Kidney epithelial cell (primary cell): Measurements from ENCODE around the gene SLX9. TPM values are rescaled to one million over a fixed set of nuclear protein-coding genes. Genes with fewer than 3 reads are reported as not detected.

ENCODE experiments used
- DNase-seq: peaks from one replicate; pipeline ENCODE4 v3.0.0-alpha.2; 2010; ENCODE audit warnings: low read depth
- H3K27me3 ChIP-seq: 2 replicates; pipeline ENCODE4 v1.6.0; 2011; ENCODE audit warnings: low read length; ENCODE audit not compliant: control insufficient read depth, insufficient read depth
- H3K36me3 ChIP-seq: 2 replicates; pipeline ENCODE4 v1.5.1; 2011; ENCODE audit warnings: low read length; ENCODE audit not compliant: control insufficient read depth, insufficient read depth
- H3K4me3 ChIP-seq: 2 replicates; pipeline ENCODE4 v1.5.1; 2011; ENCODE audit warnings: low read depth, mild to moderate bottlenecking, control low read depth, low read length
- CTCF ChIP-seq: IDR thresholded peaks from 2 replicates; pipeline ENCODE4 v1.5.1; 2011; ENCODE audit warnings: mild to moderate bottlenecking, moderate library complexity, low read length, control low read depth, inconsistent platforms; ENCODE audit not compliant: insufficient read depth, poor library complexity, severe bottlenecking
- total RNA-seq: library from RNA; depleted of rRNA; stranded (reverse); fragments of >200 nt; gene quantifications from 2 replicates; pipeline ENCODE4 v1.2.3, GENCODE V29; 2015

The SLX9 gene
- total RNA-seq, 1 donor from 2014 or later = 38.6 TPM

GRCh38 chr21:44969066-44969670 lies 29.3 kb downstream of the SLX9 start:
- H3K36me3 ChIP-seq = no peaks in the 10 kb centered on the region
- no peak overlapping the region for H3K4me3 ChIP-seq
- no peaks in the 10 kb centered on the region for H3K27me3 ChIP-seq
- TF ChIP-seq CTCF = no peak
- no peak for DNase-seq

GRCh38 chr21:44969931-44970755 lies 30.3 kb downstream of the SLX9 start:
- Histone ChIP-seq H3K36me3 (peaks cover 1% of the 10 kb centered on the region), H3K27me3 (no peaks in the 10 kb centered on the region), H3K4me3 (no peak overlapping the region)
- TF ChIP-seq CTCF = no peak
- DNase-seq = no peak

- Histone ChIP-seq H3K4me3 (no peak overlapping the region), H3K27me3 (no peaks in the 10 kb centered on the region), H3K36me3 (peaks cover 2% of the 10 kb centered on the region)
- no peak for DNase-seq
- TF ChIP-seq CTCF = no peak
Measured at GRCh38 chr21:44970766-44971671, 31.2 kb downstream of the SLX9 start.

- DNase-seq = no peak
- no peak for TF ChIP-seq CTCF
- no peaks in the 10 kb centered on the region for H3K27me3 ChIP-seq
- H3K4me3 ChIP-seq = no peak overlapping the region
- peaks cover 2% of the 10 kb centered on the region for H3K36me3 ChIP-seq
Measured at GRCh38 chr21:44971672-44971995, 31.8 kb downstream of the SLX9 start.

- no peak overlapping the region for H3K4me3 ChIP-seq
- peaks cover 2% of the 10 kb centered on the region for H3K36me3 ChIP-seq
- DNase-seq = no peak
- TF ChIP-seq CTCF = no peak
- H3K27me3 ChIP-seq = no peaks in the 10 kb centered on the region
Measured at GRCh38 chr21:44972301-44972814, 32.5 kb downstream of the SLX9 start.
